HG03565 (cell line): ENCODE data around the gene RNASE12.

Experiments
- ATAC-seq: cut with Tn5 transposase; IDR thresholded peaks from one replicate; pipeline ENCODE4 v1.9.1; 2021; ENCODE audit warnings: mild to moderate bottlenecking, moderate library complexity; ENCODE audit not compliant: unreplicated experiment

RNASE12 gene

DNA sequence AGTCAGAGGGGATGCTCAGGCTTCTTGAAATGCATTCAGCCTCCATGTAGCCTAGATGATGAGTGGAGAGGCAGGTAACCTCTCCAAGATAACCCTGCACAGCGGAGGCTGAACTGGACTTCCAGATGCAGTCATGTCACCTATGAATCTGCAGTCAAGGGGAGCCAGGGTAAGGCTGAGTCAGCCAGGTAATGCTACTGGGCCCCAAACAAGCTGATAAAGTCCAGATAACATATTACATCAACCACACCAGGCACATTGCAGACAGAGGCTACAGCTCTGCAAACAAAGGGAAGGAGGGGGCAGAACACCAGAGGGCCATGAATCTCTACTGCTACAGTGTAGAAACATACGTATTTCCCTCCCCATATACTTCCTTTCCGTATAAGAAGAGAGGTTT is 44.3 kb downstream of the RNASE12 start:
- no peak for ATAC-seq
